HG03103 (cell line): ENCODE measurements around the gene AGAP1.

Experiments
- ATAC-seq: cut with Tn5 transposase; IDR thresholded peaks from one replicate; pipeline ENCODE4 v1.9.1; 2021; ENCODE audit warnings: low read depth; ENCODE audit not compliant: unreplicated experiment

The AGAP1 gene

GRCh38 chr2:236155406-236155805, 661.6 kb downstream of the AGAP1 start:
- ATAC-seq = no peak

GRCh38 chr2:236156095-236156859, 662.4 kb downstream of the AGAP1 start:
- no peak for ATAC-seq

- no peak for ATAC-seq
Measured at GRCh38 chr2:236156860-236157194, 663.0 kb downstream of the AGAP1 start.

- no peak for ATAC-seq
Measured at GRCh38 chr2:236157366-236157765, 663.5 kb downstream of the AGAP1 start.

GRCh38 chr2:236157815-236158498, 664.1 kb downstream of the AGAP1 start:
- ATAC-seq = no peak

- ATAC-seq = no peak
Measured at GRCh38 chr2:236158969-236159777, 665.3 kb downstream of the AGAP1 start.

GRCh38 chr2:236159778-236160170, 665.9 kb downstream of the AGAP1 start:
- ATAC-seq = no peak

GRCh38 chr2:236160366-236161081, 666.7 kb downstream of the AGAP1 start:
- ATAC-seq = no peak

GRCh38 chr2:236161082-236161462, 667.2 kb downstream of the AGAP1 start:
- ATAC-seq = no peak

GRCh38 chr2:236161531-236161930, 667.7 kb downstream of the AGAP1 start:
- ATAC-seq = no peak

- ATAC-seq = no peak
Measured at GRCh38 chr2:236162031-236162845, 668.4 kb downstream of the AGAP1 start.

GRCh38 chr2:236162882-236163470, 669.1 kb downstream of the AGAP1 start:
- ATAC-seq = no peak

GRCh38 chr2:236163471-236164200, 669.8 kb downstream of the AGAP1 start:
- no peak for ATAC-seq

GRCh38 chr2:236164201-236164924, 670.5 kb downstream of the AGAP1 start:
- ATAC-seq = no peak

- no peak for ATAC-seq
Measured at GRCh38 chr2:236164925-236165841, 671.3 kb downstream of the AGAP1 start.

- ATAC-seq = no peak
Measured at GRCh38 chr2:236165842-236166795, 672.3 kb downstream of the AGAP1 start.
